A549 (cell line): Measurements from ENCODE around the gene GPBP1L1.

Source experiments
- CHD4 ChIP-seq: fragments of 200-600 bp; sonication (generic); IDR thresholded peaks from 2 replicates; pipeline ENCODE4 v1.6.1; 2016; ENCODE audit warnings: antibody characterized with exemption, mild to moderate bottlenecking, borderline replicate concordance
- CTCF ChIP-seq: fragments of >200 bp; sonication (Bioruptor Twin); formaldehyde crosslinking; IDR thresholded peaks from 3 replicates; pipeline ENCODE4 v1.5.1; 2016
- KDM5A ChIP-seq: fragments of 200-600 bp; sonication (generic); IDR thresholded peaks from 2 replicates; pipeline ENCODE4 v1.6.1; 2016; ENCODE audit warnings: antibody characterized with exemption, mild to moderate bottlenecking
- PHF8 ChIP-seq: fragments of 200-600 bp; sonication (generic); IDR thresholded peaks from 2 replicates; pipeline ENCODE4 v1.6.1; 2016; ENCODE audit warnings: low read depth, mild to moderate bottlenecking, antibody characterized with exemption, moderate library complexity, borderline replicate concordance
- RARB ChIP-seq: fragments of 250-450 bp; sonication (Bioruptor Pico); IDR thresholded peaks from 2 replicates; pipeline ENCODE4 v1.8.0; 2021; ENCODE audit warnings: mild to moderate bottlenecking, moderate library complexity
- RNF2 ChIP-seq: fragments of 200-600 bp; sonication (generic); IDR thresholded peaks from 2 replicates; pipeline ENCODE4 v1.6.1; 2016; ENCODE audit warnings: low read depth, mild to moderate bottlenecking, antibody characterized with exemption, moderate library complexity, borderline replicate concordance
- ZC3H11A ChIP-seq: fragments of 450-650 bp; IDR thresholded peaks from 2 replicates; pipeline ENCODE4 v1.6.1; 2014; ENCODE audit warnings: antibody characterized with exemption, mild to moderate bottlenecking

- TF ChIP-seq RARB (CRISPR knock-in tag) (no peak), RNF2 (no peak), PHF8 (no peak), CTCF (no peak), KDM5A (no peak), CHD4 (no peak), ZC3H11A (no peak)
Observed at GRCh38 chr1:45679123-45679522, 7.2 kb downstream of the GPBP1L1 start.
